Activated CD4-positive, alpha-beta memory T cell treated with anti-CD3 and anti-CD28 coated beads for 36 hours (primary cell): ENCODE results near the gene ROR2. TPM values are rescaled to one million over a fixed set of nuclear protein-coding genes. Genes with fewer than 3 reads are reported as not detected.

Experiments
- CTCF ChIA-PET: fragments of 350-600 bp; sonication (Branson Sonifier 250); formaldehyde crosslinking; loops from one replicate; lab custom pipeline; 2021; ENCODE audit warnings: antibody characterized with exemption, inconsistent platforms; lab: Charles Lee
- POLR2A ChIA-PET: fragments of 350-600 bp; sonication (Branson Sonifier 250); formaldehyde crosslinking; loops from one replicate; lab custom pipeline; 2021; ENCODE audit warnings: antibody characterized with exemption; lab: Charles Lee
- DNase-seq: peaks from one replicate; pipeline ENCODE4 v3.0.0-alpha.2; 2020
- H3K27ac Mint-ChIP-seq: one replicate; pipeline ENCODE4 v1.8.0; 2021; ENCODE audit warnings: mixed read lengths
- H3K27me3 Mint-ChIP-seq: one replicate; pipeline ENCODE4 v1.8.0; 2021; ENCODE audit warnings: mixed read lengths
- H3K36me3 Mint-ChIP-seq: one replicate; pipeline ENCODE4 v1.8.0; 2021; ENCODE audit warnings: mixed read lengths
- H3K4me1 Mint-ChIP-seq: one replicate; pipeline ENCODE4 v1.8.0; 2021; ENCODE audit warnings: low read depth, mixed read lengths
- H3K4me3 Mint-ChIP-seq: one replicate; pipeline ENCODE4 v1.8.0; 2021; ENCODE audit warnings: mild to moderate bottlenecking, mixed read lengths
- H3K9me3 Mint-ChIP-seq: one replicate; pipeline ENCODE4 v1.8.0; 2021; ENCODE audit warnings: mixed read lengths
- intact Hi-C: fragments of 100-400 bp; cut with micrococcal nuclease; formaldehyde crosslinking; loops from one replicate; pipeline ENCODE4 v1.15.1; 2023
- total RNA-seq, 2 experiments: library from RNA; stranded (reverse); gene quantifications; one replicate each; pipeline ENCODE4 v1.2.3, GENCODE V29; 2021

ROR2 gene
- total RNA-seq, 2 experiments from 2014 or later: 0.05 to 0.31 TPM

DNA sequence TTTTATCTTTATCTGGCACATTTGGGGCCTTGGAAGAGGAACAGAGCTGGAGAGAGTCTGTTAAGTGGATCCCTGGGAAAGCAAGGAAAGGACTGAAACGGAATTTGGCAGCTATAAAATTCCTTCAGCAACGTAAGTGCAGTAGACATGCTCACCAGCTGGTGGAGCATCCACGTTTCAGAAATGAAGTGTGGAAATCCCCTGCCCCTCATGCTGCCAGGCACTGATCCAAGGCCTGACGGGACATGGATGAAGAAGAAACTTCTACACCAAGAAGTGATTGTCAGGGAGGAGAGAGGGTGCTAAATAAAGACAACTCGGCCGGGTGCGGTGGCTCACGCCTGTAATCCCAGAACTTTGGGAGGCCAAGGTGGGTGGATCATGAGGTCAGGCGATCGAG, 209.3 kb downstream of the ROR2 start:
- intact Hi-C loops: no loop called here
- H3K4me1 Mint-ChIP-seq: no peaks in the 10 kb centered on the region
- ChIA-PET CTCF (interaction anchor here (1.3 to 1.6 kb wide), 2 partner anchors 18 to 846 kb away, joined by 3 to 4 read pairs; no protein-coding TSS in a partner anchor), POLR2A (interaction anchor here (0.6 kb wide), 1 partner anchor 41 kb away, joined by 4 read pairs; no protein-coding TSS in a partner anchor)
- H3K27me3 Mint-ChIP-seq: peaks cover 7% of the 10 kb centered on the region
- H3K36me3 Mint-ChIP-seq: no peaks in the 10 kb centered on the region
- no peaks in the 10 kb centered on the region for H3K9me3 Mint-ChIP-seq
- H3K4me3 Mint-ChIP-seq: no peak overlapping the region
- no peak overlapping the region for H3K27ac Mint-ChIP-seq
- DNase-seq: no peak

DNA sequence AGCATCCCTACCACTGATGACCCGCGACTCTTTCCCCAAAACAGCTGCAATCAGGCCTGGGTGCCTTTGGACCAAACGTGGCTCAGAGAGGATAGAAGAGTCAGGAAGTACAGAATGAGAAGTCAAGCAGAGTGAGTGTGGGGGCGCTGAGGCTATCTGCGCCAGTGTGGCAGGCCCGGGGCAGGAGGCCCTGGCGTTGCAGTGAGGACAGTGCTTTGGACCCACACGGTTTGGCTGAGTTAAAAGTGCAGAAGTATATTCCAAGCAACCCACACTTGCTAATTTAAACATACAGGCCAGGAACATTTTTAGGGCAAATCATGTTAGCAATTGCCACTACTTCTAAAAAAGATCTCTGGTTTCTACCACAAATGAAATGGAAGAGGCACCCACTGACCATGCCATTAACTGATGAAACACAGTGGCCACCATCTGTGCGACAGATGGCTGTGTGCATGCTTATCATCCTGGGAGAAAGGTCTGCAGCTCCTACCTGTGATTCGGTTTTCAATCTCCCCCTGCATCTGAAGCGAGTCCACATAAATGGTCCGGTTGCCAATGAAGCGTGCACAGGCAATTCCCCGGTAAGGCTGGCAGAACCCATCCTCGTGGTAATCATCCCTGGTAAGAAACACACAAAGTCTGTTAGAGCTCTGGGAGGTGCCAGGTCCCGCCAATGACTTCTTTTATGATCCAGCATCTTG, 213.0 kb downstream of the ROR2 start:
- intact Hi-C loops: no loop called here
- Mint-ChIP-seq H3K36me3 (no peaks in the 10 kb centered on the region), H3K27me3 (peaks cover 10% of the 10 kb centered on the region), H3K9me3 (no peaks in the 10 kb centered on the region), H3K4me1 (peaks cover 3% of the 10 kb centered on the region), H3K27ac (no peak overlapping the region), H3K4me3 (no peak overlapping the region)
- DNase-seq: no peak
- CTCF ChIA-PET: interaction anchor here (0.8 to 1.4 kb wide), 2 partner anchors 10 to 66 kb away, joined by 3 to 5 read pairs; no protein-coding TSS in a partner anchor
- POLR2A ChIA-PET: no interaction called here

DNA sequence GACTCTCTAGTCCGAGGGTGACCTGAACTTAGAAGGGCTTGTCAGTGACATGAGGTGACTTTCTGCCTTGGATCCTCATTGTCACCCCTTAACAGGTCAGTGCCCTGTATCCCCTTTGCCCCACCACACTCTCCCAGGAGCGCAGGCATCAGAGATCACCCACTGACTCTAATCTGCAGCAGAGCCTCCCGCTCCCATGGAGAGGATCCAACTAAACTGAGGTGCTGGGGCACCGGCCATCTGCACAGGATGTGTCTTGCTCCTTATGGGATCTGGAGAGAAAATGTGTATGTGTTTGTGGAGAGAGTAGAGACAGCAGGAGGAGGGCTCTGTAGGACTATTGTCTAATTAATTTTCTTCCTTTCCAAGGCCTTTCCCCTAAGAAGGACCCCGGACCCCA, 213.7 kb downstream of the ROR2 start:
- intact Hi-C loops: no loop called here
- Mint-ChIP-seq H3K27me3 (peaks cover 10% of the 10 kb centered on the region), H3K27ac (no peak overlapping the region), H3K36me3 (no peaks in the 10 kb centered on the region), H3K4me1 (peaks cover 3% of the 10 kb centered on the region), H3K9me3 (no peaks in the 10 kb centered on the region), H3K4me3 (no peak overlapping the region)
- DNase-seq: no peak
- CTCF ChIA-PET: interaction anchor here (1.4 kb wide), 1 partner anchor 65 kb away, joined by 3 read pairs; no protein-coding TSS in a partner anchor
- POLR2A ChIA-PET: no interaction called here

DNA sequence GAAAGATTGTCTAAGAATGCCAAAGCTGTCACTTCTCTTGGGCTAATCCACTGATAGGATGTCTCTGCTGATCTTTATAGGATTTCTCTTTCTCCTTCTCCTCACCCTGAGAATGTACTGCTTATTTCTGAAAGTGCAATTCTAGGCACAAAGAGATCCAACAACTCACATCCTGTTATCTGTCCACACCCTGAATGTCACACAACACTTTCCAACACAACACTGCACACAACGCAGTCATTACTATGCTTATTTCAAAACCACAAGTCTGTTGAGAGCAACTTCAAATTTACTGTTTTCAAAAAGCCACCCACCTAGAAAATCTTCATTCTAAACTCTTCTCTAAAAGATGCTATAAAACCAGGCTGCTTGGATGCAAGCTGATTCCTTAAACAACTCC, 215.0 kb downstream of the ROR2 start:
- H3K4me3 Mint-ChIP-seq: no peak overlapping the region
- no peak overlapping the region for H3K27ac Mint-ChIP-seq
- ChIA-PET POLR2A (no interaction called here), CTCF (interaction anchor here (0.9 to 3.2 kb wide), 11 partner anchors 8 to 825 kb away, joined by 3 to 18 read pairs (median 4); no protein-coding TSS in a partner anchor)
- H3K27me3 Mint-ChIP-seq: peaks cover 10% of the 10 kb centered on the region
- H3K36me3 Mint-ChIP-seq: no peaks in the 10 kb centered on the region
- H3K9me3 Mint-ChIP-seq: no peaks in the 10 kb centered on the region
- peaks cover 3% of the 10 kb centered on the region for H3K4me1 Mint-ChIP-seq
- no peak for DNase-seq
- intact Hi-C loops: no loop called here

DNA sequence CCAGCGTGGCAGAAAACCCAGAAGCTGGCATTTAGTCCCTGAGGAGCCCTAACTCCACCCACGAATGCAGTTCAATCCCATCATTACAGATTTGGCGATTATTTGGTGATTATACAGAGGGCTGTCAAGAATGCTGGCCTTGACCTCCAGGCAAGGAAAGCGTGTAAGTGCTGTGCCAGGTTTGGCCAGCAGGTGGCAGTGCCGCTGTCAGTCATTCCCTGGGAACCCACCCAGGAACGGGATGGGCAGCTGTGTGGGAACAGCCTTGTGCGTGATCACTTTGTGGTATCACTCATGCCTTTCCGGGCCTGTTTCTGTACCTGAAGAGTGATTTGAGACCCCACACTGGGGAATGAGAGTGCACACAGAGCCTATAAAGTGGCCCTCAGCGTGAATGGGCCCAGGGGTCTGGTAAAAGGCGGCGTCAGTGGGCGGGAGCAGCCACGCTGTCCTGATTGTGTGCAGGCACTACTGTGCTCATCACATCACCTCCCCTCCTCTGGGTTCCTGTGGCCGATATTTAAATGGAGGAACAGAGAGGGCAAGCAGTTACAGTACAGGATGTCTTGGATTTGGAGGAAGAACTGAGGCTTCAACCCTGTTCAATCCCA, 215.6 kb downstream of the ROR2 start:
- Mint-ChIP-seq H3K9me3 (no peaks in the 10 kb centered on the region), H3K27me3 (peaks cover 10% of the 10 kb centered on the region), H3K36me3 (no peaks in the 10 kb centered on the region), H3K4me3 (no peak overlapping the region), H3K27ac (no peak overlapping the region), H3K4me1 (peaks cover 3% of the 10 kb centered on the region)
- CTCF ChIA-PET: interaction anchor here (0.6 to 3.2 kb wide), 15 partner anchors 7 to 825 kb away, joined by 3 to 18 read pairs (median 4); no protein-coding TSS in a partner anchor
- peak; percentile 68 for DNase-seq
- intact Hi-C loops: no loop called here
- POLR2A ChIA-PET: no interaction called here

DNA sequence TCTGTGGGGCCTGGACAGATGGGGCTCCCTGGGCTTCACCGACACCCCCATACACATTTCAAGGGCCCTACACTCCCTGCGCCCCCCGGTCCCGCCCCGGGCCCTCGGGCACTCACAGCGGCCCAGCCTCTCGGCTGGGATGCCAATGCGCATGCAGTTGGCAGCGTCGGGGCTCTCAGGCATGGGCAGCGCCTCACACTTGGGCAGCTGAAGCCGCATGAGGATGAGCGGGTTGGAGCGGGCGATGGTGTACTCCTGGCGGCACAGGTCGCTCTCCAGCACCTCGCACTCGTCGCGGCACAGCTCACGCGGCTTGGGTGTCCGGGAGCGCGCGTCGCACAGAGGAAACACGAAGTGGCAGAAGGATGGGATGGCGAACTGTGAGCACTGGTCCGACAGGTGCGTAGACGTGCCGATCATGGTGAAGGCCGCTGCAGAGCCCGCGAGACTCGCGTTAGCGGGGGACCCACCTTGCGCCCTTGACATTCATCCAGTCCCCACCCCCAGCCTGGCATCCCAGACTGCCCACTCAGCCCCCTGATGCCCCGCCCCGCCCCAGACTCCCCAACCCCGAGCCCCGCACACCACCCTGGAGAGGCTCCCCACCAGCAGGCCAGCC, 216.9 kb downstream of the ROR2 start:
- Mint-ChIP-seq H3K4me3 (no peak overlapping the region), H3K9me3 (no peaks in the 10 kb centered on the region), H3K27ac (no peak overlapping the region), H3K36me3 (no peaks in the 10 kb centered on the region), H3K27me3 (peaks cover 10% of the 10 kb centered on the region), H3K4me1 (peaks cover 3% of the 10 kb centered on the region)
- intact Hi-C loops: no loop called here
- POLR2A ChIA-PET: no interaction called here
- no peak for DNase-seq
- CTCF ChIA-PET: interaction anchor here (0.7 to 3.2 kb wide), 7 partner anchors 9 to 700 kb away, joined by 3 to 18 read pairs (median 3); no protein-coding TSS in a partner anchor

DNA sequence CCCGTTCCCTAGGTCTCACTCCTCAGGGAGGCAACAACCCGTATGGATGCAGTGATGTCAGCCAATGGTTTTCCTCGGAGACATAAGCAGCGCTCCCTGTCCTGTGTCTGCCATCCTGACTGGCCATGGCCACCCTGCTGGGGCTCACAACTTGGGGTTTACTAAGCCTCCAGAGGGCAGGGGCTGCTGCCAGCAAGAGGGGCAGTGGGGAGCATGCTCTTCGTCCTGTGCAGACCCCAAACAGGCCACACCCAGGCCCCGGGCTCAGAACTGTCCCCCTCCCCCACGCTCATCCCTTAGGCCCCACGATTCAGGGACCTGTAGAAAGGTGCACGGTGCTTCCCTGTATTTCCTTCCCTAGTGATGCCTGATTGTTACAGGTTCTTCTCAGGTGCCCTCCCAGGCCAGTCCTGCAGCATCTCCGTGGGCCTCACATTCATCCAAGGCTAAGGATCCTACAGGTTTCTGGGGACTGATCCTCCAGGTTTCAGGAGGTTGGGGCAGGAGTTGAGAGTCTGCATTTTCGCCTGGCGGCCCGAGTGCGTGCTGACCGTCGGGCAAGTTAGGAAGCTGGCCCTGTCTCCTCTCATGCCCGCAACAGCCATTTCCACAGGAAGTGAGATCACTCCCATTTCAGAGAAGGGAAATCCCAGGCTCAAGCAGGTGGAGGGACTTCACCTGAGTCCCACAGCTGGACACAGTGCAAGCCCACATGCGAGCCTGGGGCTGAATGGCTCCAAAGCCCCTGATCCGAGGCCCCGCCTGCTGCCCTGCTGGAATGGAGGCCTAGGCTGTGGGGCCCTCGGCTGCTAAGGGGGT, 217.6 kb downstream of the ROR2 start:
- DNase-seq: no peak
- POLR2A ChIA-PET: no interaction called here
- Mint-ChIP-seq H3K36me3 (no peaks in the 10 kb centered on the region), H3K27me3 (peaks cover 10% of the 10 kb centered on the region), H3K4me1 (peaks cover 3% of the 10 kb centered on the region), H3K27ac (no peak overlapping the region), H3K9me3 (no peaks in the 10 kb centered on the region), H3K4me3 (no peak overlapping the region)
- intact Hi-C loops: no loop called here
- CTCF ChIA-PET: interaction anchor here (3.2 kb wide), 1 partner anchor 13 kb away, joined by 18 read pairs; no protein-coding TSS in a partner anchor

DNA sequence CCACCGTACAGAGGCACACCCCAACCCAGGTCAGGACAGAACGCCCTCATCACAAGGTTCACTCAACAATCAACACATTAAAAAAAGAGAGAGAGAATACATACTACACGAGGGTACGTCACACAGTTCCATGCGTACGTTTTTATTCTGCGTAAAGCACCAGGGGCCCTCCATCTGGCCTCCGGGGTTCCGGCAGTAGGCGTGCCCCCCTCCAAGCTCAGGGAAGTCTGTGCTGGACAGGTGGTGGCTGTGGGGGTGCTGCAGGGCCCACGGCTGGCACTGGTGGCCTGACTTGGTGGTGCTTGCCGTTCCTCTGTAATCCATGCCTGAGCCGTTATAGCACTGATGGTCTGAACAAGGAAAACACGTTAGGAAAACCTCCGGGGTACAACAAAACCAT, 219.2 kb downstream of the ROR2 start:
- CTCF ChIA-PET: no interaction called here
- Mint-ChIP-seq H3K27ac (no peak overlapping the region), H3K9me3 (no peaks in the 10 kb centered on the region), H3K27me3 (peaks cover 6% of the 10 kb centered on the region), H3K36me3 (no peaks in the 10 kb centered on the region), H3K4me3 (no peak overlapping the region), H3K4me1 (peaks cover 3% of the 10 kb centered on the region)
- intact Hi-C loops: no loop called here
- POLR2A ChIA-PET: no interaction called here
- no peak for DNase-seq

DNA sequence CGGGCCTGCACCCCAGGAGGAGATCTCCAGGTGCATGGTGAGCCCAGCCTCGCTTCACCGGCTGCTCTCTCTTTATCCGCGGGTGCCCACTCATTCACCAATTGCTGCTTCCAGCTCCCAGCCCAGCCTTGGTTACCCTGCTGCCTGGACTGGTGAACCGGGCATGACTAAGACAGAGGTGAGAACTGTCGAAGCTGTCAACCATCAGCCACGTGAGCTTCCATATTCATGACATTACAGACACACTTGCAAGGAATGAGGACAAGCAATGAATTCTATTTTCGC, 220.5 kb downstream of the ROR2 start:
- CTCF ChIA-PET: interaction anchor here (1.2 to 6.3 kb wide), 4 partner anchors 12 to 815 kb away, joined by 3 to 46 read pairs (median 6); no protein-coding TSS in a partner anchor
- Mint-ChIP-seq H3K4me1 (no peaks in the 10 kb centered on the region), H3K9me3 (no peaks in the 10 kb centered on the region), H3K4me3 (no peak overlapping the region), H3K27me3 (peaks cover 3% of the 10 kb centered on the region), H3K36me3 (no peaks in the 10 kb centered on the region), H3K27ac (no peak overlapping the region)
- POLR2A ChIA-PET: no interaction called here
- intact Hi-C loops: loop anchor here (5.0 kb wide), 1 partner anchor 692 kb away; no protein-coding TSS in a partner anchor
- no peak for DNase-seq

DNA sequence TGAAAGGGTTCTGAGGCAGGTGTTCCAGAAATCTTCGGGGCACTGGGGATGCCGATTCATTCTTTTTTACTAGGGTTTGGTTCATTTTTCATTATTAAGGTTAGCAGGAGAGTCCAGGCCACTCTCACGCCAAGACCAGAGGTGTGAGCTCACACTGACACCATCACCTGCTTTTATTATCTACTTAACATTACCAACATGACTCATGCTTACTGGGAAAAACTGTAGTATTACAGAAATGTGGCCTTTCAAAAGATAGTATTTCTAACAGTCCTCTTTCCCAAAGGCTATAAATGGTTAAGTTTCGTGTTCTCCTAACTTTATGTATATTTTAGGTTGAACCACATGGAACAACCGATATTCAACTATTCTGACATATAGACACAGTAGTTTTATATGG, 222.1 kb downstream of the ROR2 start:
- no peak for DNase-seq
- H3K27me3 Mint-ChIP-seq: peaks cover 3% of the 10 kb centered on the region
- ChIA-PET CTCF (interaction anchor here (0.9 to 6.3 kb wide), 7 partner anchors 9 to 813 kb away, joined by 3 to 46 read pairs (median 4); no protein-coding TSS in a partner anchor), POLR2A (no interaction called here)
- no peak overlapping the region for H3K4me3 Mint-ChIP-seq
- H3K9me3 Mint-ChIP-seq: no peaks in the 10 kb centered on the region
- no peaks in the 10 kb centered on the region for H3K36me3 Mint-ChIP-seq
- no peak overlapping the region for H3K27ac Mint-ChIP-seq
- intact Hi-C loops: loop anchor here (1.0 to 5.0 kb wide), 2 partner anchors 691 to 813 kb away; no protein-coding TSS in a partner anchor
- no peaks in the 10 kb centered on the region for H3K4me1 Mint-ChIP-seq

DNA sequence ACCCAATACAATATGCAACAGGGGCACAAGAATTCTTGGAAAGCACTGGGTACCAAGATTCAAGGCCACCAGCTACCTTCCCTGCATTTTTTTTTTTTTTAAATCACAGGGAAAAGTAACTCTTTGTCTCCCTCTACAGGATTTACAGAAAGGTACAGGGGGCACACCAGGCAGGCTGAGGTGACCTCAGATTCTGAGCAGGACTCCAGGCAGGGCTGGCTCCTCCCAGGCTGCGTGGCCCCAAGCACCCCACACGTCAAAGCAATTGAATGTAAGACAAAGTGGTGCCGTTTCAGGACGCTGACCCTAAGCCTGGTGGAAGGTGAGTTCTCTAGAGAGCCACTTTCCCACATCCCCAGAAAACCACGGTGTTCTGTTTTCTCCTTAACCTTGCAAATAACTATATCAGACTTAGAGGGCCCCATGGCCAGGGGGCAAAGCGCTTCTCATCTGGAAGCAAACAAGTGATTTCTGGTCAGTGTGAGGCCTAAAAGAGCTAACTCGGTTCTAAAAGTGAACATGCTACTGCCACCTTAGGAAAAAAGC, 222.6 kb downstream of the ROR2 start:
- POLR2A ChIA-PET: no interaction called here
- H3K9me3 Mint-ChIP-seq: no peaks in the 10 kb centered on the region
- H3K27ac Mint-ChIP-seq: no peak overlapping the region
- H3K27me3 Mint-ChIP-seq: peaks cover 3% of the 10 kb centered on the region
- H3K36me3 Mint-ChIP-seq: no peaks in the 10 kb centered on the region
- no peaks in the 10 kb centered on the region for H3K4me1 Mint-ChIP-seq
- DNase-seq: peak; percentile 48
- no peak overlapping the region for H3K4me3 Mint-ChIP-seq
- intact Hi-C loops: loop anchor here (1.0 to 5.0 kb wide), 2 partner anchors 690 to 812 kb away; no protein-coding TSS in a partner anchor
- CTCF ChIA-PET: interaction anchor here (0.6 to 6.3 kb wide), 16 partner anchors 8 to 817 kb away, joined by 3 to 46 read pairs (median 4); no protein-coding TSS in a partner anchor
